HL-60/S4 (cell line): ENCODE measurements around the gene BATF3.

Experiments
- in situ Hi-C: fragments of 300-500 bp; cut with MboI; formaldehyde crosslinking; loops from 2 replicates; pipeline ENCODE4 v1.14.3; 2022; ENCODE audit warnings: low sequenced_read_pairs

BATF3 gene

GRCh38 chr1:212686069-212686468 is 13.6 kb downstream of the BATF3 start:
- in situ Hi-C loops, result no loop called here

GRCh38 chr1:212685429-212685828 is 14.2 kb downstream of the BATF3 start:
- in situ Hi-C loops, result no loop called here

- in situ Hi-C loops, result no loop called here
Observed at GRCh38 chr1:212684521-212685090, 15.0 kb downstream of the BATF3 start.

- in situ Hi-C loops, result no loop called here
Observed at GRCh38 chr1:212684076-212684475, 15.6 kb downstream of the BATF3 start.

GRCh38 chr1:212683357-212683722 is 16.3 kb downstream of the BATF3 start:
- in situ Hi-C loops, result no loop called here

- in situ Hi-C loops, result no loop called here
Observed at GRCh38 chr1:212680680-212681389, 18.8 kb downstream of the BATF3 start.

- in situ Hi-C loops, result no loop called here
Observed at GRCh38 chr1:212678456-212679410, 20.9 kb downstream of the BATF3 start.

- in situ Hi-C loops, result no loop called here
Observed at GRCh38 chr1:212677573-212677972, 22.1 kb downstream of the BATF3 start.

GRCh38 chr1:212677136-212677535 is 22.5 kb downstream of the BATF3 start:
- in situ Hi-C loops, result no loop called here

- in situ Hi-C loops, result no loop called here
Observed at GRCh38 chr1:212675675-212676074, 24.0 kb downstream of the BATF3 start.

- in situ Hi-C loops, result no loop called here
Observed at GRCh38 chr1:212674872-212675271, 24.8 kb downstream of the BATF3 start.

GRCh38 chr1:212671342-212672031 is 28.2 kb downstream of the BATF3 start:
- in situ Hi-C loops, result no loop called here

- in situ Hi-C loops, result no loop called here
Observed at GRCh38 chr1:212670882-212671281, 28.8 kb downstream of the BATF3 start.

- in situ Hi-C loops, result no loop called here
Observed at GRCh38 chr1:212670301-212670700, 29.3 kb downstream of the BATF3 start.

GRCh38 chr1:212669600-212669999 is 30.0 kb downstream of the BATF3 start:
- in situ Hi-C loops, result no loop called here

- in situ Hi-C loops, result no loop called here
Observed at GRCh38 chr1:212669102-212669501, 30.5 kb downstream of the BATF3 start.

GRCh38 chr1:212668477-212668876 is 31.2 kb downstream of the BATF3 start:
- in situ Hi-C loops, result no loop called here

- in situ Hi-C loops, result no loop called here
Observed at GRCh38 chr1:212667223-212668139, 32.2 kb downstream of the BATF3 start.

- in situ Hi-C loops, result no loop called here
Observed at GRCh38 chr1:212666116-212666775, 33.4 kb downstream of the BATF3 start.
